Measurements from ENCODE around the gene ZNF629. TPM values are rescaled to one million over a fixed set of nuclear protein-coding genes. Genes with fewer than 3 reads are reported as not detected.

ZNF629 gene
- total and polyA plus RNA-seq, 2 donors (not counting 1 experiment from before 2014, with no cell fraction given) = 1.2 to 6.9 TPM

GRCh38 chr16:30760001-30760559 is 26.9 kb downstream of the ZNF629 start:
- Histone ChIP-seq H3K9ac (ENCODE audit: low read length) (no peak overlapping the region), H2AFZ (ENCODE audit: insufficient read depth, low read depth, low read length, poor library complexity, severe bottlenecking) (no peak overlapping the region), H3K27ac (ENCODE audit: low read length in 2 of 2) (no peak overlapping the region), H3K36me3 (replicated peaks in 1 of 2; ENCODE audit: control extremely low read depth in 1 of 2, control insufficient read depth in 1 of 2, extremely low read depth in 1 of 2, insufficient read depth in 2 of 2, low read length in 1 of 2) (peaks cover 0 to 35% of the 10 kb centered on the region in 2 experiments), H3K9me3 (ENCODE audit: control extremely low read depth in 1 of 3, control insufficient read depth in 2 of 3, insufficient read depth in 1 of 3, low read length in 2 of 3) (no peaks in the 10 kb centered on the region), H3K4me1 (ENCODE audit: control insufficient read depth in 2 of 2, insufficient read depth in 2 of 2, low read length in 2 of 2) (peaks cover 24 to 37% of the 10 kb centered on the region in 2 donors), H3K27me3 (replicated peaks in 1 of 4; ENCODE audit: control extremely low read depth in 1 of 4, control insufficient read depth in 3 of 4, insufficient read depth in 4 of 4, low read length in 3 of 4) (no peaks in the 10 kb centered on the region), H3K4me3 (ENCODE audit: control extremely low read depth in 1 of 5, extremely low read depth in 1 of 5, insufficient read depth in 1 of 5, low read depth in 2 of 5, low read length in 4 of 5) (no peak overlapping the region), H3K4me2 (replicated peaks; ENCODE audit: low read depth, low read length, poor library complexity, severe bottlenecking) (peak overlapping the region; percentile 97), H4K20me1 (ENCODE audit: control insufficient read depth, insufficient read depth, low read length, poor library complexity, severe bottlenecking) (peaks cover 26% of the 10 kb centered on the region), H3K79me2 (ENCODE audit: control insufficient read depth, insufficient read depth, low read length) (peaks cover 27% of the 10 kb centered on the region)
- Mint-ChIP-seq H3K27me3 (no peaks in the 10 kb centered on the region), H3K4me1 (peaks cover 34% of the 10 kb centered on the region), H3K27ac (no peak overlapping the region), H3K9me3 (ENCODE audit: insufficient read depth) (no peaks in the 10 kb centered on the region), H3K4me3 (peak overlapping the region; percentile 26)
- TF ChIP-seq CTCF (IDR thresholded peaks at IDR 0.05) = no peak
- DNase-seq = no peak
- ATAC-seq (ENCODE audit: low read depth) = no peak
- intact Hi-C loops (cut with micrococcal nuclease) = loop anchor here (5.0 kb wide), 4 partner anchors 117 to 272 kb away; partner anchors contain the start of genes ORAI3 and STX4
- CTCF ChIA-PET = no interaction called here
- POLR2A ChIA-PET = interaction anchor here (0.5 to 2.1 kb wide), 3 partner anchors 12 to 140 kb away, joined by 3 to 9 read pairs (median 3); partner anchors contain the start of gene PHKG2
- 100% methylated on average over 5 of the region's 7 CpGs for WGBS (ENCODE audit: insufficient coverage)

DNA sequence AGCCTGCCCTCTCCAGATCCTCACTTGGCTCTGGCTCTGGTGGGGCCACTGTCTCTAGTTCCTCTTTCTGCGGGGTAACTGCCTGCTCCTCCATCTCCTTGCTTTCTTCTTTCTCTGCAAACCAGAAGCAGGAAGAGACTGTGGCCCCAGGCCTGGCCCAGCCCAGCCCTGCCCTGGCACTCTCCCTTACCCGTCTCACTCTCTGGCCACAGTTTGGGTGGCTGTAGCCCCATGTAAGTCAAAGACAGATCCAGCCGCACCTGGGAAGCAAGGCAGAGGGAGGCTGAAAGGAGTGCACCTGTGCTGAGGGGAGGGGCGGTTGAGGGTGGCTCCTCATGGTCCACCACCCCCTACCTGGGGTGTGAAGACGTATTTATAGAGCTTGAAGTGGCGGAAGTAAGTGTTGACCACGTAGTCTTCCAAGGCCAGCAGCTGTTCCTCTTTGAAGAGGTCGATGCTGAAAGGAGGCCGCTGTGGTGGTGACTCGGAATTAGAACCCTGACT is 28.0 kb downstream of the ZNF629 start:
- Histone ChIP-seq H3K27me3 (replicated peaks in 1 of 4; ENCODE audit: control extremely low read depth in 1 of 4, control insufficient read depth in 3 of 4, insufficient read depth in 4 of 4, low read length in 3 of 4) (no peaks in the 10 kb centered on the region), H3K36me3 (replicated peaks in 1 of 2; ENCODE audit: control extremely low read depth in 1 of 2, control insufficient read depth in 1 of 2, extremely low read depth in 1 of 2, insufficient read depth in 2 of 2, low read length in 1 of 2) (peaks cover 0 to 30% of the 10 kb centered on the region in 2 experiments), H4K20me1 (ENCODE audit: control insufficient read depth, insufficient read depth, low read length, poor library complexity, severe bottlenecking) (peaks cover 16% of the 10 kb centered on the region), H3K4me2 (replicated peaks; ENCODE audit: low read depth, low read length, poor library complexity, severe bottlenecking) (peak overlapping the region; percentile 41), H3K9me3 (ENCODE audit: control extremely low read depth in 1 of 3, control insufficient read depth in 2 of 3, insufficient read depth in 1 of 3, low read length in 2 of 3) (no peaks in the 10 kb centered on the region), H3K4me3 (ENCODE audit: control extremely low read depth in 1 of 5, extremely low read depth in 1 of 5, insufficient read depth in 1 of 5, low read depth in 2 of 5, low read length in 4 of 5) (no peak overlapping the region), H3K79me2 (ENCODE audit: control insufficient read depth, insufficient read depth, low read length) (peaks cover 20% of the 10 kb centered on the region), H2AFZ (ENCODE audit: insufficient read depth, low read depth, low read length, poor library complexity, severe bottlenecking) (peak overlapping the region; percentile 36), H3K9ac (ENCODE audit: low read length) (no peak overlapping the region), H3K4me1 (ENCODE audit: control insufficient read depth in 2 of 2, insufficient read depth in 2 of 2, low read length in 2 of 2) (peaks cover 24 to 37% of the 10 kb centered on the region in 2 donors), H3K27ac (ENCODE audit: low read length in 2 of 2) (peak overlapping the region; percentile 32 to 34)
- H3K9me3 Mint-ChIP-seq (ENCODE audit: insufficient read depth) = no peaks in the 10 kb centered on the region
- POLR2A ChIA-PET = interaction anchor here (0.7 to 1.4 kb wide), 2 partner anchors 46 to 301 kb away, joined by 3 to 4 read pairs; no protein-coding TSS in a partner anchor
- H3K4me1 Mint-ChIP-seq = peaks cover 34% of the 10 kb centered on the region
- DNase-seq (peak; percentile 39), ATAC-seq (ENCODE audit: low read depth) (no peak)
- peak overlapping the region; percentile 8 for H3K4me3 Mint-ChIP-seq
- TF ChIP-seq CTCF (IDR thresholded peaks at IDR 0.05) = no peak
- TF ChIP-seq EZH2 (IDR thresholded peaks at IDR 0.05; ENCODE audit: borderline replicate concordance, insufficient read depth, low read depth, low read length, poor library complexity, severe bottlenecking) = no peak
- 51% methylated on average over 7 of the region's 10 CpGs for WGBS (ENCODE audit: insufficient coverage)
- CTCF ChIA-PET = no interaction called here
- no peaks in the 10 kb centered on the region for H3K27me3 Mint-ChIP-seq
- intact Hi-C loops (cut with micrococcal nuclease) = no loop called here
- H3K27ac Mint-ChIP-seq = peak overlapping the region; percentile 5

Data from B cell (primary cell).